Upper lobe of left lung (tissue), 4 donors: ENCODE measurements around the gene C2.

Experiments
- CTCF ChIP-seq, 6 experiments: fragments of 450-650 bp in 4 of 6; fragments of 200-600 bp in 2 of 6; sonication (generic) in 2 of 6; IDR thresholded peaks; one replicate each; pipeline ENCODE4 v1.5.1; 2016 to 2019; ENCODE audit warnings: antibody characterized with exemption in 6 of 6
- EP300 ChIP-seq, 4 donors: sonication (generic); formaldehyde crosslinking; IDR thresholded peaks; one replicate each; pipeline ENCODE4 v1.5.1; 2017; ENCODE audit warnings: antibody characterized with exemption in 4 of 4, control low read depth in 2 of 4

GRCh38 chr6:31965700-31966099 is 38.2 kb downstream of the C2 start:
- no peak for TF ChIP-seq EP300 (IDR thresholded peaks at IDR 0.05)
- no peak for TF ChIP-seq CTCF (IDR thresholded peaks at IDR 0.05)
